ENCODE results near the gene IL10RB.

Gene IL10RB

DNA sequence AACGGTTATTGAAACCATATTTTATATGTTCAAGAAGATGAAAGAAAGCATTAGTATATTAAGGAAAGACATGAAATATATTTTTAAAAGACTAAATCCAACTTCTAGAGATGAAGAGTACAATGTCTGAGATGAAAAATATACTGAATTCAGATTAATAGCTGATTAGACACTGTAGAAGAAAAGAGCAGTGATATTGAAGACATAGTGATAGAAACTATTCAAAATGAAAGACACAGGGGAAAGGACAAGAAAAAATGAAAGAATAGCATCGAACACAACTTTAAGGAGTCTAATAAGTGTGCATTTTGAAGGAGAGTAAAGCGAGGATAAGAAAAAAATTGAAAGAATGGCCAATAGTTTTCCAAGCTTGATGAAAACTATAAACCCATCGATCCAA lies 47.4 kb downstream of the IL10RB start:
- no peak overlapping the region for H3K4me3 ChIP-seq (replicated peaks; ENCODE audit: insufficient read depth, low read length)
- H3K27ac ChIP-seq (replicated peaks) = no peak overlapping the region
- H3K27me3 ChIP-seq (ENCODE audit: insufficient read depth, poor library complexity, severe bottlenecking) = no peaks in the 10 kb centered on the region
- TF ChIP-seq POLR2AphosphoS5 (IDR thresholded peaks at IDR 0.05; ENCODE audit: low read depth) (no peak), SPI1 (IDR thresholded peaks at IDR 0.05; ENCODE audit: borderline replicate concordance, low read depth) (no peak), GABPA (IDR thresholded peaks at IDR 0.05; ENCODE audit: low read depth) (no peak)
- TF ChIP-seq, protein P1, sequence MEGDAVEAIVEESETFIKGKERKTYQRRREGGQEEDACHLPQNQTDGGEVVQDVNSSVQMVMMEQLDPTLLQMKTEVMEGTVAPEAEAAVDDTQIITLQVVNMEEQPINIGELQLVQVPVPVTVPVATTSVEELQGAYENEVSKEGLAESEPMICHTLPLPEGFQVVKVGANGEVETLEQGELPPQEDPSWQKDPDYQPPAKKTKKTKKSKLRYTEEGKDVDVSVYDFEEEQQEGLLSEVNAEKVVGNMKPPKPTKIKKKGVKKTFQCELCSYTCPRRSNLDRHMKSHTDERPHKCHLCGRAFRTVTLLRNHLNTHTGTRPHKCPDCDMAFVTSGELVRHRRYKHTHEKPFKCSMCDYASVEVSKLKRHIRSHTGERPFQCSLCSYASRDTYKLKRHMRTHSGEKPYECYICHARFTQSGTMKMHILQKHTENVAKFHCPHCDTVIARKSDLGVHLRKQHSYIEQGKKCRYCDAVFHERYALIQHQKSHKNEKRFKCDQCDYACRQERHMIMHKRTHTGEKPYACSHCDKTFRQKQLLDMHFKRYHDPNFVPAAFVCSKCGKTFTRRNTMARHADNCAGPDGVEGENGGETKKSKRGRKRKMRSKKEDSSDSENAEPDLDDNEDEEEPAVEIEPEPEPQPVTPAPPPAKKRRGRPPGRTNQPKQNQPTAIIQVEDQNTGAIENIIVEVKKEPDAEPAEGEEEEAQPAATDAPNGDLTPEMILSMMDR (IDR thresholded peaks at IDR 0.05; ENCODE audit: insufficient read depth, low read length) = no peak
- TF ChIP-seq, protein P2, sequence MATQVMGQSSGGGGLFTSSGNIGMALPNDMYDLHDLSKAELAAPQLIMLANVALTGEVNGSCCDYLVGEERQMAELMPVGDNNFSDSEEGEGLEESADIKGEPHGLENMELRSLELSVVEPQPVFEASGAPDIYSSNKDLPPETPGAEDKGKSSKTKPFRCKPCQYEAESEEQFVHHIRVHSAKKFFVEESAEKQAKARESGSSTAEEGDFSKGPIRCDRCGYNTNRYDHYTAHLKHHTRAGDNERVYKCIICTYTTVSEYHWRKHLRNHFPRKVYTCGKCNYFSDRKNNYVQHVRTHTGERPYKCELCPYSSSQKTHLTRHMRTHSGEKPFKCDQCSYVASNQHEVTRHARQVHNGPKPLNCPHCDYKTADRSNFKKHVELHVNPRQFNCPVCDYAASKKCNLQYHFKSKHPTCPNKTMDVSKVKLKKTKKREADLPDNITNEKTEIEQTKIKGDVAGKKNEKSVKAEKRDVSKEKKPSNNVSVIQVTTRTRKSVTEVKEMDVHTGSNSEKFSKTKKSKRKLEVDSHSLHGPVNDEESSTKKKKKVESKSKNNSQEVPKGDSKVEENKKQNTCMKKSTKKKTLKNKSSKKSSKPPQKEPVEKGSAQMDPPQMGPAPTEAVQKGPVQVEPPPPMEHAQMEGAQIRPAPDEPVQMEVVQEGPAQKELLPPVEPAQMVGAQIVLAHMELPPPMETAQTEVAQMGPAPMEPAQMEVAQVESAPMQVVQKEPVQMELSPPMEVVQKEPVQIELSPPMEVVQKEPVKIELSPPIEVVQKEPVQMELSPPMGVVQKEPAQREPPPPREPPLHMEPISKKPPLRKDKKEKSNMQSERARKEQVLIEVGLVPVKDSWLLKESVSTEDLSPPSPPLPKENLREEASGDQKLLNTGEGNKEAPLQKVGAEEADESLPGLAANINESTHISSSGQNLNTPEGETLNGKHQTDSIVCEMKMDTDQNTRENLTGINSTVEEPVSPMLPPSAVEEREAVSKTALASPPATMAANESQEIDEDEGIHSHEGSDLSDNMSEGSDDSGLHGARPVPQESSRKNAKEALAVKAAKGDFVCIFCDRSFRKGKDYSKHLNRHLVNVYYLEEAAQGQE (IDR thresholded peaks at IDR 0.05; ENCODE audit: insufficient replicate concordance, low read depth) = no peak
- no peak for DNase-seq (ENCODE audit: low read depth in 1 of 2, low spot score in 1 of 2)

DNA sequence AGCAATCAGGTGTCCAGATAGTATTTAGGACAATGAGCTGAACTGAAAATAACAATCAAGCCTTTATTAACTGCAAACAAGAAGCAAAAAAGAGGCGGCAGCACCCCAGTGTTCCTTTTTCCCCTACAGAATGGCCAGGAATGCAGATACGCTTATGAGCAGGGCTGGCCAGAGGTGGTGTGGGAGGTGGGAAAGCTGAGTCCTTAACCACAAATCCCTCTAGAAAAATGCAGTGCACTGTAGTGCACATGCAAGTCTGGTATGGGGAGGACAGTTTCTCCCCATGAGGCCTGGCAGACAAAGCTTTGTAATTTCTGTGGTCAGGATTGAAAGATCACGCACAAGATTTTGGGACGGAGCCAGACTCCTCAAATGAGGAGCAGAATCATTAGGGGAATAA lies 47.9 kb downstream of the IL10RB start:
- H3K27ac ChIP-seq (replicated peaks) = no peak overlapping the region
- no peaks in the 10 kb centered on the region for H3K27me3 ChIP-seq (ENCODE audit: insufficient read depth, poor library complexity, severe bottlenecking)
- no peak for TF ChIP-seq SPI1 (IDR thresholded peaks at IDR 0.05; ENCODE audit: borderline replicate concordance, low read depth)
- TF ChIP-seq GABPA (IDR thresholded peaks at IDR 0.05; ENCODE audit: low read depth) = no peak
- TF ChIP-seq, protein P2 (IDR thresholded peaks at IDR 0.05; ENCODE audit: insufficient replicate concordance, low read depth) = no peak
- TF ChIP-seq POLR2AphosphoS5 (IDR thresholded peaks at IDR 0.05; ENCODE audit: low read depth) = no peak
- DNase-seq (ENCODE audit: low read depth in 1 of 2, low spot score in 1 of 2) = no peak
- no peak overlapping the region for H3K4me3 ChIP-seq (replicated peaks; ENCODE audit: insufficient read depth, low read length)

DNA sequence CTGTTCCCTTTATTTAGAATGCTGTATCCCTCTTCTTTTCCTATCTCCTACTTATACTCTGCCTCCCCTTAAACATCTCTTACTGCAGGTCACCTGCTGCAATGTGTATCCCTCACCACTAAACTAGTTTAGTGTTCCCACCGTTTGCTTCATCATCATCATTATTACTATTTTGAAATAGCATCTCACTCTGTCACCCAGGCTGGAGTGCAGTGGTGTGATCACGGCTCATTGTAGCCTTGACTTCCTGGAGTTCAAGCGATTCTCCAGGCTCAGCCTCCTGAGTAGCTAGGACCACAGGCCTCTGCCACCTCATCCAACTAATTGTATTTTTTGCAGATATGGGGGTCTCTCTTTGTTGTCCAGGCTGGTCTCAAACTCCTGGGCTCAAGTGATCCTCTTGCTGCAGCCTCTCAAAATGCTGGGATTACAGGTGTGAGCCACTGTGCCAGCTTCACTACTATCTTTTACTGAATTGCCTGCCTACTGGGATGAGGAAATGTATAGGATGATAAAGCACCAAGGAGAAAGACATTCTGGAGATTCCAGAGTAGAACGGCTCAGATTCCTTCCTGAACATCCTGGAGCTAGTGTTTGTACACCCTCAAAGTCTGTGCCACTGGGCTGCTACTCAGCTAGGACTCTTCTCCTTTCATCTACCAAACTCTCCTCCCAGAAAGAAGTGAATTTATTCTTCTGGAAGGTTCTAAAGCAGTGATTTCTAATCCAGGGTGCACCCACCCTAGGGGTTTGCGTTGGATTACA lies 50.0 kb downstream of the IL10RB start:
- H3K4me3 ChIP-seq (replicated peaks; ENCODE audit: insufficient read depth, low read length) = no peak overlapping the region
- no peaks in the 10 kb centered on the region for H3K27me3 ChIP-seq (ENCODE audit: insufficient read depth, poor library complexity, severe bottlenecking)
- no peak for DNase-seq (ENCODE audit: low read depth in 1 of 2, low spot score in 1 of 2)
- TF ChIP-seq GABPA (IDR thresholded peaks at IDR 0.05; ENCODE audit: low read depth) (no peak), SPI1 (IDR thresholded peaks at IDR 0.05; ENCODE audit: borderline replicate concordance, low read depth) (no peak), POLR2AphosphoS5 (IDR thresholded peaks at IDR 0.05; ENCODE audit: low read depth) (no peak)
- TF ChIP-seq, protein P1 (IDR thresholded peaks at IDR 0.05; ENCODE audit: insufficient read depth, low read length) = no peak
- TF ChIP-seq, protein P2 (IDR thresholded peaks at IDR 0.05; ENCODE audit: insufficient replicate concordance, low read depth) = no peak
- H3K27ac ChIP-seq (replicated peaks) = no peak overlapping the region

All from HL-60 (cell line).